GM23338 (cell line): ENCODE measurements around the gene KLHL1.

Experiments
- CREB1 ChIP-seq: fragments of 250-450 bp; sonication (Bioruptor Pico); IDR thresholded peaks from 2 replicates; pipeline ENCODE4 v1.5.0; 2020; ENCODE audit warnings: low read depth, mild to moderate bottlenecking, moderate library complexity
- EZH2 ChIP-seq: fragments of 200-600 bp; sonication (generic); IDR thresholded peaks from one replicate; pipeline ENCODE4 v1.8.0; 2017; ENCODE audit warnings: antibody characterized with exemption, mild to moderate bottlenecking, low read depth; ENCODE audit not compliant: unreplicated experiment
- EZH2phosphoT487 ChIP-seq: fragments of 200-600 bp; sonication (generic); IDR thresholded peaks from one replicate; pipeline ENCODE4 v1.8.1; 2018; ENCODE audit warnings: antibody characterized with exemption; ENCODE audit not compliant: unreplicated experiment
- JUNB ChIP-seq: IDR thresholded peaks from one replicate; pipeline ENCODE4 v1.6.1; 2016; ENCODE audit warnings: antibody characterized with exemption; ENCODE audit not compliant: unreplicated experiment
- POLR2AphosphoS5 ChIP-seq: IDR thresholded peaks from 2 replicates; pipeline ENCODE4 v1.6.1; 2016; ENCODE audit warnings: antibody characterized with exemption, low read depth
- REST ChIP-seq: IDR thresholded peaks from one replicate; pipeline ENCODE4 v1.6.1; 2018; ENCODE audit warnings: antibody characterized with exemption; ENCODE audit not compliant: unreplicated experiment
- STAT1 ChIP-seq: IDR thresholded peaks from one replicate; pipeline ENCODE4 v1.6.1; 2016; ENCODE audit warnings: antibody characterized with exemption; ENCODE audit not compliant: unreplicated experiment
- TF ChIP-seq, protein P1 (sequence below), 2 experiments: fragments of 200-600 bp in 1 of 2; sonication (generic) in 1 of 2; conservative IDR thresholded peaks; 2 replicates each; pipeline versions ENCODE4 v1.5.1 to v1.6.1; 2016 to 2017; ENCODE audit warnings: antibody characterized with exemption in 2 of 2, low read depth in 2 of 2, mild to moderate bottlenecking in 2 of 2, moderate library complexity in 1 of 2
- TF ChIP-seq, protein P2 (sequence below): fragments of 250-450 bp; sonication (Bioruptor Pico); IDR thresholded peaks from 2 replicates; pipeline ENCODE4 v1.5.0; 2020; ENCODE audit warnings: mild to moderate bottlenecking, moderate library complexity

DNA sequence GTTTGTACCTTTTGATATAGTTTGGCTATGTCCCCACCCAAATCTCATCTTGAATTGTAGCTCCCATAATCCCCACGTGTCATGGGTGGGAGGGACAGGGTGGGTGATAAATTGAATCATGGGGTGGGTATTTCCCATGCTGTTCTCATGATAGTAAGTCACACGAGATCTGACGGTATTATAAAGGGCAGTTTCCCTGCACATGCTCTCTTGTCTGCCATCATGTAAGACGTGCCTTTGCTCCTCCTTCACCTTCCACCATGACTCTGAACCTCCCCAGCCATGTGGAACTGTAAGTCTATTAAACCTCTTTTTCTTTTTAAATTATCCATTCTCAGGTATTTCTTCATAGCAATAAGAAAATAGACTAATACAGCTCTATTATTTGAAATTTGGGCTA lies 331.3 kb downstream of the KLHL1 start:
- TF ChIP-seq EZH2phosphoT487, result no peak
- TF ChIP-seq EZH2, result no peak
- no peak for TF ChIP-seq REST
- no peak for TF ChIP-seq POLR2AphosphoS5
- TF ChIP-seq, protein P1, sequence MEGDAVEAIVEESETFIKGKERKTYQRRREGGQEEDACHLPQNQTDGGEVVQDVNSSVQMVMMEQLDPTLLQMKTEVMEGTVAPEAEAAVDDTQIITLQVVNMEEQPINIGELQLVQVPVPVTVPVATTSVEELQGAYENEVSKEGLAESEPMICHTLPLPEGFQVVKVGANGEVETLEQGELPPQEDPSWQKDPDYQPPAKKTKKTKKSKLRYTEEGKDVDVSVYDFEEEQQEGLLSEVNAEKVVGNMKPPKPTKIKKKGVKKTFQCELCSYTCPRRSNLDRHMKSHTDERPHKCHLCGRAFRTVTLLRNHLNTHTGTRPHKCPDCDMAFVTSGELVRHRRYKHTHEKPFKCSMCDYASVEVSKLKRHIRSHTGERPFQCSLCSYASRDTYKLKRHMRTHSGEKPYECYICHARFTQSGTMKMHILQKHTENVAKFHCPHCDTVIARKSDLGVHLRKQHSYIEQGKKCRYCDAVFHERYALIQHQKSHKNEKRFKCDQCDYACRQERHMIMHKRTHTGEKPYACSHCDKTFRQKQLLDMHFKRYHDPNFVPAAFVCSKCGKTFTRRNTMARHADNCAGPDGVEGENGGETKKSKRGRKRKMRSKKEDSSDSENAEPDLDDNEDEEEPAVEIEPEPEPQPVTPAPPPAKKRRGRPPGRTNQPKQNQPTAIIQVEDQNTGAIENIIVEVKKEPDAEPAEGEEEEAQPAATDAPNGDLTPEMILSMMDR (conservative IDR thresholded peaks at IDR 0.05; ENCODE audit: low read depth in 2 of 2), result no peak
- no peak for TF ChIP-seq STAT1
- no peak for TF ChIP-seq CREB1 (CRISPR knock-in tag)
- TF ChIP-seq JUNB, result no peak
- TF ChIP-seq, protein P2, sequence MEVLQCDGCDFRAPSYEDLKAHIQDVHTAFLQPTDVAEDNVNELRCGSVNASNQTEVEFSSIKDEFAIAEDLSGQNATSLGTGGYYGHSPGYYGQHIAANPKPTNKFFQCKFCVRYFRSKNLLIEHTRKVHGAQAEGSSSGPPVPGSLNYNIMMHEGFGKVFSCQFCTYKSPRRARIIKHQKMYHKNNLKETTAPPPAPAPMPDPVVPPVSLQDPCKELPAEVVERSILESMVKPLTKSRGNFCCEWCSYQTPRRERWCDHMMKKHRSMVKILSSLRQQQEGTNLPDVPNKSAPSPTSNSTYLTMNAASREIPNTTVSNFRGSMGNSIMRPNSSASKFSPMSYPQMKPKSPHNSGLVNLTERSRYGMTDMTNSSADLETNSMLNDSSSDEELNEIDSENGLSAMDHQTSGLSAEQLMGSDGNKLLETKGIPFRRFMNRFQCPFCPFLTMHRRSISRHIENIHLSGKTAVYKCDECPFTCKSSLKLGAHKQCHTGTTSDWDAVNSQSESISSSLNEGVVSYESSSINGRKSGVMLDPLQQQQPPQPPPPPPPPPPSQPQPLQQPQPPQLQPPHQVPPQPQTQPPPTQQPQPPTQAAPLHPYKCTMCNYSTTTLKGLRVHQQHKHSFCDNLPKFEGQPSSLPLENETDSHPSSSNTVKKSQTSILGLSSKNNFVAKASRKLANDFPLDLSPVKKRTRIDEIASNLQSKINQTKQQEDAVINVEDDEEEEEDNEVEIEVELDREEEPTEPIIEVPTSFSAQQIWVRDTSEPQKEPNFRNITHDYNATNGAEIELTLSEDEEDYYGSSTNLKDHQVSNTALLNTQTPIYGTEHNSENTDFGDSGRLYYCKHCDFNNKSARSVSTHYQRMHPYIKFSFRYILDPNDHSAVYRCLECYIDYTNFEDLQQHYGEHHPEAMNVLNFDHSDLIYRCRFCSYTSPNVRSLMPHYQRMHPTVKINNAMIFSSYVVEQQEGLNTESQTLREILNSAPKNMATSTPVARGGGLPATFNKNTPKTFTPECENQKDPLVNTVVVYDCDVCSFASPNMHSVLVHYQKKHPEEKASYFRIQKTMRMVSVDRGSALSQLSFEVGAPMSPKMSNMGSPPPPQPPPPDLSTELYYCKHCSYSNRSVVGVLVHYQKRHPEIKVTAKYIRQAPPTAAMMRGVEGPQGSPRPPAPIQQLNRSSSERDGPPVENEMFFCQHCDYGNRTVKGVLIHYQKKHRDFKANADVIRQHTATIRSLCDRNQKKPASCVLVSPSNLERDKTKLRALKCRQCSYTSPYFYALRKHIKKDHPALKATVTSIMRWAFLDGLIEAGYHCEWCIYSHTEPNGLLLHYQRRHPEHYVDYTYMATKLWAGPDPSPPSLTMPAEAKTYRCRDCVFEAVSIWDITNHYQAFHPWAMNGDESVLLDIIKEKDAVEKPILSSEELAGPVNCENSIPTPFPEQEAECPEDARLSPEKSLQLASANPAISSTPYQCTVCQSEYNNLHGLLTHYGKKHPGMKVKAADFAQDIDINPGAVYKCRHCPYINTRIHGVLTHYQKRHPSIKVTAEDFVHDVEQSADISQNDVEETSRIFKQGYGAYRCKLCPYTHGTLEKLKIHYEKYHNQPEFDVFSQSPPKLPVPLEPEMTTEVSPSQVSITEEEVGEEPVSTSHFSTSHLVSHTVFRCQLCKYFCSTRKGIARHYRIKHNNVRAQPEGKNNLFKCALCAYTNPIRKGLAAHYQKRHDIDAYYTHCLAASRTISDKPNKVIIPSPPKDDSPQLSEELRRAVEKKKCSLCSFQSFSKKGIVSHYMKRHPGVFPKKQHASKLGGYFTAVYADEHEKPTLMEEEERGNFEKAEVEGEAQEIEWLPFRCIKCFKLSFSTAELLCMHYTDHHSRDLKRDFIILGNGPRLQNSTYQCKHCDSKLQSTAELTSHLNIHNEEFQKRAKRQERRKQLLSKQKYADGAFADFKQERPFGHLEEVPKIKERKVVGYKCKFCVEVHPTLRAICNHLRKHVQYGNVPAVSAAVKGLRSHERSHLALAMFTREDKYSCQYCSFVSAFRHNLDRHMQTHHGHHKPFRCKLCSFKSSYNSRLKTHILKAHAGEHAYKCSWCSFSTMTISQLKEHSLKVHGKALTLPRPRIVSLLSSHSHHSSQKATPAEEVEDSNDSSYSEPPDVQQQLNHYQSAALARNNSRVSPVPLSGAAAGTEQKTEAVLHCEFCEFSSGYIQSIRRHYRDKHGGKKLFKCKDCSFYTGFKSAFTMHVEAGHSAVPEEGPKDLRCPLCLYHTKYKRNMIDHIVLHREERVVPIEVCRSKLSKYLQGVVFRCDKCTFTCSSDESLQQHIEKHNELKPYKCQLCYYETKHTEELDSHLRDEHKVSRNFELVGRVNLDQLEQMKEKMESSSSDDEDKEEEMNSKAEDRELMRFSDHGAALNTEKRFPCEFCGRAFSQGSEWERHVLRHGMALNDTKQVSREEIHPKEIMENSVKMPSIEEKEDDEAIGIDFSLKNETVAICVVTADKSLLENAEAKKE (CRISPR knock-in tag), result no peak
